HCT116 (cell line): Measurements from ENCODE around the gene CD7. TPM values are rescaled to one million over a fixed set of nuclear protein-coding genes. Genes with fewer than 3 reads are reported as not detected.

Experiments
- ATAC-seq: fragments of 200-7000 bp; cut with Tn5 transposase; 2 replicates; pipeline ENCODE4 v1.9.1; 2020; ENCODE audit warnings: mild to moderate bottlenecking, moderate library complexity
- BruUV-seq: library from RNA; stranded (reverse); fragments of 400-500 nt; replicated peaks from 2 replicates; lab custom pipeline; 2021; lab: Mats Ljungman, UMichigan
- CTCF ChIA-PET: fragments of 300-600 bp; sonication (Branson Sonifier 250); formaldehyde crosslinking; loops from one replicate; lab custom pipeline; 2021; ENCODE audit warnings: antibody characterized with exemption; lab: Charles Lee
- POLR2A ChIA-PET: fragments of 300-600, 350-600 bp; sonication (Branson Sonifier 250); formaldehyde crosslinking; loops from one replicate; lab custom pipeline; 2021; ENCODE audit warnings: antibody characterized with exemption; lab: Charles Lee
- RAD21 ChIA-PET, 2 experiments: fragments of 300-600 bp; sonication (Branson Sonifier 250); formaldehyde crosslinking; loops; one replicate each; lab custom pipeline; 2023; ENCODE audit warnings: low total read pairs in 2 of 2; ENCODE audit not compliant: uncharacterized antibody in 2 of 2, unreplicated experiment in 2 of 2, low non-redundant PET in 1 of 2; lab: Charles Lee
- DNase-seq: peaks from one replicate; pipeline ENCODE4 v3.0.0-alpha.2; 2010; ENCODE audit warnings: low read depth, low spot score
- H2AFZ ChIP-seq: fragments of 200-600 bp; shearing (Covaris generic), sonication (generic); 2 replicates; pipeline ENCODE4 v1.6.1; 2017; ENCODE audit warnings: low read depth, mixed run types, mixed read lengths, antibody characterized with exemption, low read length; ENCODE audit not compliant: poor library complexity, severe bottlenecking
- H3K27ac ChIP-seq: 2 replicates; pipeline ENCODE4 v1.5.1; 2012; ENCODE audit warnings: low read depth, low read length
- H3K27me3 ChIP-seq: fragments of 200-600 bp; sonication (generic); 2 replicates; pipeline ENCODE4 v1.6.1; 2016; ENCODE audit warnings: mixed run types, low read length, mixed read lengths; ENCODE audit not compliant: insufficient read depth
- H3K36me3 ChIP-seq, 2 experiments: fragments of 200-500 bp in 1 of 2; fragments of 200-600 bp in 1 of 2; sonication (Bioruptor generic) in 1 of 2; sonication (generic) in 1 of 2; 2 replicates each; pipeline versions ENCODE4 v1.5.1 to v1.6.1; 2014 to 2016; ENCODE audit warnings: low read length in 2 of 2, inconsistent platforms in 1 of 2, mixed read lengths in 1 of 2, mixed run types in 1 of 2; ENCODE audit not compliant: insufficient read depth in 2 of 2, control insufficient read depth in 1 of 2
- H3K4me1 ChIP-seq, 2 experiments: fragments of 200-600 bp in 1 of 2; sonication (generic) in 1 of 2; 2 replicates each; pipeline versions ENCODE4 v1.5.1 to v1.6.1; 2012 to 2017; ENCODE audit warnings: low read length in 2 of 2, inconsistent platforms in 1 of 2, mild to moderate bottlenecking in 1 of 2, mixed read lengths in 1 of 2, mixed run types in 1 of 2, moderate library complexity in 1 of 2; ENCODE audit not compliant: insufficient read depth in 2 of 2, control insufficient read depth in 1 of 2
- H3K4me2 ChIP-seq: fragments of 200-600 bp; sonication (generic); 2 replicates; pipeline ENCODE4 v1.6.1; 2017; ENCODE audit warnings: mixed run types, low read length, mixed read lengths
- H3K4me3 ChIP-seq, 2 experiments: fragments of 200-600 bp in 1 of 2; sonication (generic) in 1 of 2; replicated peaks in 1 of 2; 2 replicates each; pipeline ENCODE4 v1.5.1; 2011 to 2016; ENCODE audit warnings: low read length in 2 of 2, control low read depth in 1 of 2, low read depth in 1 of 2, mild to moderate bottlenecking in 1 of 2, mixed read lengths in 1 of 2, mixed run types in 1 of 2
- H3K79me2 ChIP-seq: fragments of 200-600 bp; sonication (generic); 2 replicates; pipeline ENCODE4 v1.6.1; 2017; ENCODE audit warnings: mild to moderate bottlenecking, mixed run types, low read length, moderate library complexity, mixed read lengths; ENCODE audit not compliant: insufficient read depth
- H3K9ac ChIP-seq: fragments of 200-600 bp; sonication (generic); 2 replicates; pipeline ENCODE4 v1.6.1; 2016; ENCODE audit warnings: low read length, mixed read lengths
- H3K9me2 ChIP-seq: fragments of 200-600 bp; sonication (generic), shearing (Covaris generic); 2 replicates; pipeline ENCODE4 v1.6.1; 2017; ENCODE audit warnings: mixed run types, mild to moderate bottlenecking, moderate library complexity; ENCODE audit not compliant: insufficient read depth
- H3K9me3 ChIP-seq, 2 experiments: fragments of 200-500 bp in 1 of 2; fragments of 200-600 bp in 1 of 2; sonication (Bioruptor generic) in 1 of 2; sonication (generic) in 1 of 2; 2 replicates each; pipeline ENCODE4 v1.6.1; 2014 to 2017; ENCODE audit warnings: low read length in 2 of 2, mixed read lengths in 2 of 2, inconsistent platforms in 1 of 2, low read depth in 1 of 2, mild to moderate bottlenecking in 1 of 2, mixed run types in 1 of 2, moderate library complexity in 1 of 2; ENCODE audit not compliant: control insufficient read depth in 1 of 2, insufficient read depth in 1 of 2
- H4K20me1 ChIP-seq: fragments of 200-600 bp; sonication (generic), shearing (Covaris generic); 2 replicates; pipeline ENCODE4 v1.6.1; 2017; ENCODE audit warnings: mixed run types, mild to moderate bottlenecking, moderate library complexity; ENCODE audit not compliant: insufficient read depth
- CBX3 ChIP-seq: IDR thresholded peaks from 2 replicates; pipeline ENCODE4 v1.6.1; 2012; ENCODE audit warnings: low read depth
- CEBPB ChIP-seq: IDR thresholded peaks from 2 replicates; pipeline ENCODE4 v1.6.1; 2012; ENCODE audit warnings: low read depth
- EGR1 ChIP-seq: IDR thresholded peaks from 2 replicates; pipeline ENCODE4 v1.6.1; 2012; ENCODE audit warnings: low read depth
- ELF1 ChIP-seq: IDR thresholded peaks from 2 replicates; pipeline ENCODE4 v1.6.1; 2012; ENCODE audit warnings: low read depth, borderline replicate concordance
- EZH2 ChIP-seq: fragments of 200-600 bp; sonication (generic); IDR thresholded peaks from 2 replicates; pipeline ENCODE4 v1.6.1; 2017; ENCODE audit warnings: antibody characterized with exemption, mixed run types
- EZH2phosphoT487 ChIP-seq: fragments of 200-600 bp; IDR thresholded peaks from 2 replicates; pipeline ENCODE4 v1.6.1; 2018; ENCODE audit warnings: antibody characterized with exemption, borderline replicate concordance
- FOSL1 ChIP-seq: IDR thresholded peaks from 2 replicates; pipeline ENCODE4 v1.6.1; 2012; ENCODE audit warnings: low read depth
- JUND ChIP-seq: IDR thresholded peaks from 2 replicates; pipeline ENCODE4 v1.6.1; 2012
- POLR2A ChIP-seq: IDR thresholded peaks from 2 replicates; pipeline ENCODE4 v1.7.0; 2011; ENCODE audit warnings: borderline replicate concordance; ENCODE audit not compliant: insufficient read depth, insufficient read length; ENCODE audit errors: extremely low read depth
- TCF7L2 ChIP-seq: IDR thresholded peaks from 2 replicates; pipeline ENCODE4 v1.7.0; 2011; ENCODE audit warnings: borderline replicate concordance, inconsistent platforms; ENCODE audit not compliant: insufficient read depth, insufficient read length; ENCODE audit errors: extremely low read depth
- YY1 ChIP-seq: IDR thresholded peaks from 2 replicates; pipeline ENCODE4 v1.6.1; 2011; ENCODE audit warnings: low read length, low read depth, moderate library complexity, mild to moderate bottlenecking; ENCODE audit not compliant: insufficient replicate concordance; ENCODE audit errors: extremely low read depth
- ZFX ChIP-seq: fragments of 450-650 bp; IDR thresholded peaks from 2 replicates; pipeline ENCODE4 v1.6.1; 2017
- ZNF274 ChIP-seq: fragments of 200-500 bp; sonication (Bioruptor generic); IDR thresholded peaks from 2 replicates; pipeline ENCODE4 v1.6.1; 2014; ENCODE audit warnings: mild to moderate bottlenecking, low read depth, low read length, inconsistent platforms
- intact Hi-C: fragments of 100-400 bp; cut with micrococcal nuclease; formaldehyde crosslinking; loops from 2 replicates; pipeline ENCODE4 v1.10.0; 2022
- total RNA-seq: library from RNA; stranded (reverse); gene quantifications from one replicate; pipeline ENCODE4 v1.2.1, GENCODE V29; 2021; ENCODE audit not compliant: unreplicated experiment
- TF ChIP-seq, protein P1 (sequence below), 3 experiments: fragments of 200-600 bp in 1 of 3; sonication (generic) in 1 of 3; IDR thresholded peaks in 2 of 3; conservative IDR thresholded peaks in 1 of 3; 2 replicates each; pipeline ENCODE4 v1.5.1; 2012 to 2017; ENCODE audit warnings: low read depth in 2 of 3, low read length in 2 of 3, antibody characterized with exemption in 1 of 3, borderline replicate concordance in 1 of 3, control low read depth in 1 of 3, mild to moderate bottlenecking in 1 of 3, mixed read lengths in 1 of 3, mixed run types in 1 of 3, moderate library complexity in 1 of 3; ENCODE audit not compliant: insufficient read depth in 1 of 3
- TF ChIP-seq, protein P2 (sequence below): IDR thresholded peaks from 2 replicates; pipeline ENCODE4 v1.6.1; 2012; ENCODE audit warnings: low read depth
- TF ChIP-seq, protein P3 (sequence below): IDR thresholded peaks from 2 replicates; pipeline ENCODE4 v1.6.1; 2011; ENCODE audit warnings: mild to moderate bottlenecking, low read length, moderate library complexity; ENCODE audit not compliant: insufficient replicate concordance; ENCODE audit errors: extremely low read depth

Gene CD7
- total RNA-seq, 1 experiment from 2014 or later: 0.61 TPM

DNA sequence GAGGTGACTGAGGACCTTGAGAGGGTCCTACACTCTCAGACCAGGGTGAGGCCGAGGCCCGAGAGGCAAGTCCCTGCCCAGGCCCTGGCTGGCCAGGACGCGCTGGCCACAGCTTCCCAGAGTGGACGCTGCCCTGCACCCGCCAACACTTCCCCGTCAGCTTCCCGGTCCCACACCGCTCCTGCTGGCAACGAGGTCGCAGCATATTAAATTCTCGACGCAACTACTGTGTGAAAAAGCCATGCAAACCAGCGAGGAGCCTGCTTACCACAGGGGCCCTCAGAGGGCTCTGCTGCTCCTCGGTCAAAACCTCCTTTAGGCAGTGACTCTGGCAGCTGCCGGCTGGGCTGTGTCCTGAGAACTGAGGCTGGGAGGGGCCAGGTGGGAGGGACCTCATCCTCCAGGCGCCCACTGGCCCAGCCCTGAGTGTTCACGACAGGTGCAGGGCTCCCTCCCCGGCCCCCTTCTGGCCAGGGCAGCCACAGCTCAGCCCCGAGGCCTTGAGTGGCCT is 39.5 kb upstream of the CD7 start:
- ChIA-PET CTCF (interaction anchor here (1.6 to 1.9 kb wide), 2 partner anchors 57 to 197 kb away, joined by 5 to 7 read pairs; no protein-coding TSS in a partner anchor), POLR2A (no interaction called here), RAD21 (no interaction called here)
- intact Hi-C loops: no loop called here
- H3K4me1 ChIP-seq: peaks cover 13 to 29% of the 10 kb centered on the region in 2 experiments; a peak in 3 of 4 replicates
- ATAC-seq (peak; percentile 59), DNase-seq (no peak)
- H3K27ac ChIP-seq: no peak overlapping the region
- H3K9me2 ChIP-seq: no peaks in the 10 kb centered on the region
- TF ChIP-seq, protein P1, sequence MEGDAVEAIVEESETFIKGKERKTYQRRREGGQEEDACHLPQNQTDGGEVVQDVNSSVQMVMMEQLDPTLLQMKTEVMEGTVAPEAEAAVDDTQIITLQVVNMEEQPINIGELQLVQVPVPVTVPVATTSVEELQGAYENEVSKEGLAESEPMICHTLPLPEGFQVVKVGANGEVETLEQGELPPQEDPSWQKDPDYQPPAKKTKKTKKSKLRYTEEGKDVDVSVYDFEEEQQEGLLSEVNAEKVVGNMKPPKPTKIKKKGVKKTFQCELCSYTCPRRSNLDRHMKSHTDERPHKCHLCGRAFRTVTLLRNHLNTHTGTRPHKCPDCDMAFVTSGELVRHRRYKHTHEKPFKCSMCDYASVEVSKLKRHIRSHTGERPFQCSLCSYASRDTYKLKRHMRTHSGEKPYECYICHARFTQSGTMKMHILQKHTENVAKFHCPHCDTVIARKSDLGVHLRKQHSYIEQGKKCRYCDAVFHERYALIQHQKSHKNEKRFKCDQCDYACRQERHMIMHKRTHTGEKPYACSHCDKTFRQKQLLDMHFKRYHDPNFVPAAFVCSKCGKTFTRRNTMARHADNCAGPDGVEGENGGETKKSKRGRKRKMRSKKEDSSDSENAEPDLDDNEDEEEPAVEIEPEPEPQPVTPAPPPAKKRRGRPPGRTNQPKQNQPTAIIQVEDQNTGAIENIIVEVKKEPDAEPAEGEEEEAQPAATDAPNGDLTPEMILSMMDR (IDR thresholded peaks at IDR 0.05 in 2 of 3, conservative IDR thresholded peaks at IDR 0.05 in 1 of 3; ENCODE audit: borderline replicate concordance in 1 of 3, insufficient read depth in 1 of 3, low read depth in 2 of 3, low read length in 2 of 3): no peak
- no peak for TF ChIP-seq CEBPB
- no peak for TF ChIP-seq EZH2
- no peak for TF ChIP-seq ZNF274
- TF ChIP-seq YY1: no peak
- TF ChIP-seq, protein P2, sequence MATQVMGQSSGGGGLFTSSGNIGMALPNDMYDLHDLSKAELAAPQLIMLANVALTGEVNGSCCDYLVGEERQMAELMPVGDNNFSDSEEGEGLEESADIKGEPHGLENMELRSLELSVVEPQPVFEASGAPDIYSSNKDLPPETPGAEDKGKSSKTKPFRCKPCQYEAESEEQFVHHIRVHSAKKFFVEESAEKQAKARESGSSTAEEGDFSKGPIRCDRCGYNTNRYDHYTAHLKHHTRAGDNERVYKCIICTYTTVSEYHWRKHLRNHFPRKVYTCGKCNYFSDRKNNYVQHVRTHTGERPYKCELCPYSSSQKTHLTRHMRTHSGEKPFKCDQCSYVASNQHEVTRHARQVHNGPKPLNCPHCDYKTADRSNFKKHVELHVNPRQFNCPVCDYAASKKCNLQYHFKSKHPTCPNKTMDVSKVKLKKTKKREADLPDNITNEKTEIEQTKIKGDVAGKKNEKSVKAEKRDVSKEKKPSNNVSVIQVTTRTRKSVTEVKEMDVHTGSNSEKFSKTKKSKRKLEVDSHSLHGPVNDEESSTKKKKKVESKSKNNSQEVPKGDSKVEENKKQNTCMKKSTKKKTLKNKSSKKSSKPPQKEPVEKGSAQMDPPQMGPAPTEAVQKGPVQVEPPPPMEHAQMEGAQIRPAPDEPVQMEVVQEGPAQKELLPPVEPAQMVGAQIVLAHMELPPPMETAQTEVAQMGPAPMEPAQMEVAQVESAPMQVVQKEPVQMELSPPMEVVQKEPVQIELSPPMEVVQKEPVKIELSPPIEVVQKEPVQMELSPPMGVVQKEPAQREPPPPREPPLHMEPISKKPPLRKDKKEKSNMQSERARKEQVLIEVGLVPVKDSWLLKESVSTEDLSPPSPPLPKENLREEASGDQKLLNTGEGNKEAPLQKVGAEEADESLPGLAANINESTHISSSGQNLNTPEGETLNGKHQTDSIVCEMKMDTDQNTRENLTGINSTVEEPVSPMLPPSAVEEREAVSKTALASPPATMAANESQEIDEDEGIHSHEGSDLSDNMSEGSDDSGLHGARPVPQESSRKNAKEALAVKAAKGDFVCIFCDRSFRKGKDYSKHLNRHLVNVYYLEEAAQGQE: no peak
- TF ChIP-seq POLR2A: no peak
- TF ChIP-seq, protein P3, sequence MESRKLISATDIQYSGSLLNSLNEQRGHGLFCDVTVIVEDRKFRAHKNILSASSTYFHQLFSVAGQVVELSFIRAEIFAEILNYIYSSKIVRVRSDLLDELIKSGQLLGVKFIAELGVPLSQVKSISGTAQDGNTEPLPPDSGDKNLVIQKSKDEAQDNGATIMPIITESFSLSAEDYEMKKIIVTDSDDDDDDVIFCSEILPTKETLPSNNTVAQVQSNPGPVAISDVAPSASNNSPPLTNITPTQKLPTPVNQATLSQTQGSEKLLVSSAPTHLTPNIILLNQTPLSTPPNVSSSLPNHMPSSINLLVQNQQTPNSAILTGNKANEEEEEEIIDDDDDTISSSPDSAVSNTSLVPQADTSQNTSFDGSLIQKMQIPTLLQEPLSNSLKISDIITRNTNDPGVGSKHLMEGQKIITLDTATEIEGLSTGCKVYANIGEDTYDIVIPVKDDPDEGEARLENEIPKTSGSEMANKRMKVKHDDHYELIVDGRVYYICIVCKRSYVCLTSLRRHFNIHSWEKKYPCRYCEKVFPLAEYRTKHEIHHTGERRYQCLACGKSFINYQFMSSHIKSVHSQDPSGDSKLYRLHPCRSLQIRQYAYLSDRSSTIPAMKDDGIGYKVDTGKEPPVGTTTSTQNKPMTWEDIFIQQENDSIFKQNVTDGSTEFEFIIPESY: no peak
- TF ChIP-seq JUND: no peak
- no peak for TF ChIP-seq EGR1
- no peak for TF ChIP-seq CBX3
- TF ChIP-seq ELF1: no peak
- TF ChIP-seq ZFX: no peak
- TF ChIP-seq TCF7L2: no peak
- no peak for TF ChIP-seq EZH2phosphoT487
- TF ChIP-seq FOSL1: no peak
- no peaks in the 10 kb centered on the region for H4K20me1 ChIP-seq
- no peaks in the 10 kb centered on the region for H3K27me3 ChIP-seq
- no peak overlapping the region for H2AFZ ChIP-seq
- H3K9ac ChIP-seq: no peak overlapping the region
- no peaks in the 10 kb centered on the region for H3K36me3 ChIP-seq
- no TSS peak for BruUV-seq
- no peak overlapping the region for H3K4me2 ChIP-seq
- H3K9me3 ChIP-seq: no peaks in the 10 kb centered on the region
- H3K79me2 ChIP-seq: no peaks in the 10 kb centered on the region
- H3K4me3 ChIP-seq: no peak overlapping the region
